SU-DHL-6 (cell line): ENCODE results near the gene GALNT9.
"Not testable (repeated sequence)": the region's sequence is repeated elsewhere in the genome, so short reads cannot be mapped to it uniquely, and the experiment has no call there.

ENCODE experiments used
- H2AFZ ChIP-seq: fragments of 200-600 bp; sonication (generic); 2 replicates; pipeline ENCODE4 v1.6.1; 2014; ENCODE audit warnings: low read depth, mild to moderate bottlenecking, moderate library complexity, mixed read lengths, antibody characterized with exemption, low read length; ENCODE audit not compliant: severe bottlenecking
- H3F3A ChIP-seq: fragments of 200-600 bp; shearing (Covaris generic); 2 replicates; pipeline ENCODE4 v1.6.0; 2016; ENCODE audit warnings: antibody characterized with exemption, mild to moderate bottlenecking; ENCODE audit not compliant: insufficient read depth
- H3K27ac ChIP-seq: fragments of 200-600 bp; sonication (generic); 2 replicates; pipeline ENCODE4 v1.5.1; 2016; ENCODE audit warnings: low read depth, mild to moderate bottlenecking, low read length, moderate library complexity, mixed read lengths
- H3K27me3 ChIP-seq: fragments of 200-600 bp; sonication (generic), shearing (Covaris generic); 2 replicates; pipeline ENCODE4 v1.6.0; 2014; ENCODE audit warnings: mild to moderate bottlenecking, low read length
- H3K36me3 ChIP-seq: fragments of 200-600 bp; sonication (generic); 2 replicates; pipeline ENCODE4 v1.6.1; 2014; ENCODE audit warnings: mild to moderate bottlenecking, low read length, mixed read lengths
- H3K4me2 ChIP-seq: fragments of 300-600, 200-600 bp; shearing (Covaris generic), sonication (generic); 2 replicates; pipeline ENCODE4 v1.6.0; 2014; ENCODE audit warnings: low read length, low read depth, mild to moderate bottlenecking; ENCODE audit not compliant: poor library complexity, severe bottlenecking
- H3K4me3 ChIP-seq: fragments of 200-600 bp; sonication (generic); 2 replicates; pipeline ENCODE4 v1.5.1; 2014; ENCODE audit warnings: antibody characterized with exemption, low read length, mild to moderate bottlenecking, mixed read lengths; ENCODE audit not compliant: insufficient read depth, poor library complexity, severe bottlenecking
- H3K79me2 ChIP-seq: fragments of 200-600 bp; sonication (generic); 2 replicates; pipeline ENCODE4 v1.6.1; 2014; ENCODE audit warnings: mild to moderate bottlenecking, low read length, moderate library complexity; ENCODE audit not compliant: insufficient read depth
- H3K9ac ChIP-seq: fragments of 200-600 bp; sonication (generic); 2 replicates; pipeline ENCODE4 v1.7.0; 2014; ENCODE audit warnings: mild to moderate bottlenecking, low read length
- H3K9me2 ChIP-seq: fragments of 200-600 bp; sonication (generic); replicated peaks from 2 replicates; pipeline ENCODE4 v1.6.1; 2014; ENCODE audit warnings: low read length; ENCODE audit not compliant: insufficient read depth
- H3K9me3 ChIP-seq: fragments of 200-600 bp; sonication (generic); 2 replicates; pipeline ENCODE4 v1.6.1; 2014; ENCODE audit warnings: low read length, mixed read lengths; ENCODE audit not compliant: insufficient read depth
- H4K20me1 ChIP-seq: fragments of 200-600 bp; sonication (generic); 2 replicates; pipeline ENCODE4 v1.6.1; 2014; ENCODE audit warnings: low read depth, mild to moderate bottlenecking, antibody characterized with exemption, low read length, moderate library complexity, mixed read lengths
- EZH2phosphoT487 ChIP-seq: fragments of 200-600 bp; sonication (generic), shearing (Covaris generic); conservative IDR thresholded peaks from 2 replicates; pipeline ENCODE4 v1.6.1; 2018; ENCODE audit warnings: mild to moderate bottlenecking, antibody characterized with exemption, low read length, moderate library complexity, mixed read lengths
- TF ChIP-seq, protein P1 (sequence below): fragments of 200-600 bp; sonication (generic); IDR thresholded peaks from one replicate; pipeline ENCODE4 v1.5.1; 2017; ENCODE audit warnings: antibody characterized with exemption, mild to moderate bottlenecking, low read length, moderate library complexity; ENCODE audit not compliant: insufficient read depth, poor library complexity, severe bottlenecking

Gene GALNT9

DNA sequence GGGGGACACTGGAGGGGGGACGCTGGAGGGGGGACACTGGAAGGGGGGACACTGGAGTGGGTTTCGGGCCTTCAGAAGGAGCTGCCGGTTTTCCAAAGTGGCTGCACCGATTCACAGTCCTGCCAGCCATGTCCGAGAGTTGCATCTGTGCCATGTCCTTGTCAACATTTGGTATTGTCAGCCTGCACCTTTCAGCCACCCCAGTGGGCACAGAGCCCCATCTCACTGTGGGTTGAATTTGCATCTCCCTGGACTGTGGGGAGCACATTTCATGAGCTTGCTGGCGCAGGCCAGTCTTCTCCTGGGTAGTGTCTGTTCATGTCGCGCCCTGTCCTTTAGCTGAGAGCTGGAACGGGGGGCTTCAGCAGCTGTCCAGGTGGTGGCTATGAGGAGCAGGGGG lies 72.7 kb downstream of the GALNT9 start:
- Histone ChIP-seq H3K4me2 (no peak overlapping the region), H2AFZ (no peak overlapping the region), H3K4me3 (no peak overlapping the region), H4K20me1 (no peaks in the 10 kb centered on the region), H3K9me2 (no peaks in the 10 kb centered on the region), H3K9me3 (no peaks in the 10 kb centered on the region), H3K9ac (no peak overlapping the region), H3F3A (no peaks in the 10 kb centered on the region), H3K36me3 (no peaks in the 10 kb centered on the region), H3K27ac (no peak overlapping the region), H3K79me2 (no peaks in the 10 kb centered on the region), H3K27me3 (no peaks in the 10 kb centered on the region)
- TF ChIP-seq, protein P1, sequence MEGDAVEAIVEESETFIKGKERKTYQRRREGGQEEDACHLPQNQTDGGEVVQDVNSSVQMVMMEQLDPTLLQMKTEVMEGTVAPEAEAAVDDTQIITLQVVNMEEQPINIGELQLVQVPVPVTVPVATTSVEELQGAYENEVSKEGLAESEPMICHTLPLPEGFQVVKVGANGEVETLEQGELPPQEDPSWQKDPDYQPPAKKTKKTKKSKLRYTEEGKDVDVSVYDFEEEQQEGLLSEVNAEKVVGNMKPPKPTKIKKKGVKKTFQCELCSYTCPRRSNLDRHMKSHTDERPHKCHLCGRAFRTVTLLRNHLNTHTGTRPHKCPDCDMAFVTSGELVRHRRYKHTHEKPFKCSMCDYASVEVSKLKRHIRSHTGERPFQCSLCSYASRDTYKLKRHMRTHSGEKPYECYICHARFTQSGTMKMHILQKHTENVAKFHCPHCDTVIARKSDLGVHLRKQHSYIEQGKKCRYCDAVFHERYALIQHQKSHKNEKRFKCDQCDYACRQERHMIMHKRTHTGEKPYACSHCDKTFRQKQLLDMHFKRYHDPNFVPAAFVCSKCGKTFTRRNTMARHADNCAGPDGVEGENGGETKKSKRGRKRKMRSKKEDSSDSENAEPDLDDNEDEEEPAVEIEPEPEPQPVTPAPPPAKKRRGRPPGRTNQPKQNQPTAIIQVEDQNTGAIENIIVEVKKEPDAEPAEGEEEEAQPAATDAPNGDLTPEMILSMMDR: no peak
- TF ChIP-seq EZH2phosphoT487: no peak

DNA sequence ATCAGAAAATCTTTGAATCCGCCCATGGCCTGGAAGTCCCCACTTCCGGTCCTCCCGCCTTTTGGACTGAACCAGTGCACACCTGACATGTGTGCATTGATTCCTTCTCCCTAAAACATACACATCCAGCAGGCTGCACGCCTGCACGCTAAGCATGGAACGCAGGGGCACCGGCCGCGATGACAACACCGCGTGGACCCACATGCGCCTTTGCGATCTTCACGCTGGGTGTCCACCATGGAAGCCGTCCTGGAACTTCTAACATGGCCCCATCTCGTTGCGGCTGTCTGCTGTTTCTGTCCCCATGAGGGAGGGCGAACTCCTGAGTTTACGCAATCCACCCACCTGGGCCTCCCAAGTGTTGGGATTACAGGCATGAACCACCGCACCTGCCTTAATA lies 73.7 kb downstream of the GALNT9 start:
- Histone ChIP-seq H3K4me2 (no peak overlapping the region), H3K27ac (no peak overlapping the region), H4K20me1 (no peaks in the 10 kb centered on the region), H3K27me3 (no peaks in the 10 kb centered on the region), H3F3A (no peaks in the 10 kb centered on the region), H3K79me2 (no peaks in the 10 kb centered on the region), H3K9me2 (no peaks in the 10 kb centered on the region), H3K9ac (no peak overlapping the region), H2AFZ (no peak overlapping the region), H3K36me3 (no peaks in the 10 kb centered on the region), H3K9me3 (no peaks in the 10 kb centered on the region), H3K4me3 (no peak overlapping the region)
- no peak for TF ChIP-seq EZH2phosphoT487
- TF ChIP-seq, protein P1: no peak

DNA sequence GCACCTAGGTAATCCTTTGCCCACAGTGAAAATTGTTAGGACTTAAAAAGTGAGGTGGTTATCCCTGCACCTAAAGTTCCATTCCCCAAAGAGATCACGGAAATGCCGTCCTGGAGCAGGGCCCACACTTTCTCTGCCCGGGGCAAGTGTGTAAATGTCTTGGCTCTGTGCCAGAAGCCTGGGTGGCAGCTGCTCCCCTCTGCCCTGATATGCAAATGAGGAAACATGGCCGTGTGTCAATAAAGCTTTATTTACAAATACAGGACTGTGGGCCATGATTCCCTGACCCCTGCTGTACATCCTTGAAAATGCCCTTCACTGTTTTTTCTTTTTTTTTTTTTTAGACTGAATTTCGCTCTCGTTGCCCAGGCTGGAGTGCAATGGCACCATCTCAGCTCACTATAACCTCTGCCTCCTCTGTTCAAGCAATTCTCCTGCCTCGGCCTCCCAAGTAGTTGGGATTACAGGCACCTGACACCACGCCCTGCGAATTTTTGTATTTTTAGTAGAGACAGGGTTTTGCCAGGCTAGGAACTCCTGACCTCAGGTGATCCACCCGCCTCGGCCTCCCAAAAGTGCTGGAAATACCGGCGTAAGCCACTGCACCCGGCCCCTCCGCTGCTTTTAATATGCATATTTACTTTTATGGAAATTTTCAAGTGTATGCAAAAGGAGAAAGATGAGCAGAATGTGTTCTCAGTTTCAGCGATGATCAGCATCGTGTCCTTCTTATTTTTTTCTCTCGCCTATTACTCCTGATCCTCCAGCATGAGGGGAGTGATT lies 75.5 kb downstream of the GALNT9 start:
- no peak for TF ChIP-seq EZH2phosphoT487
- TF ChIP-seq, protein P1: no peak
- Histone ChIP-seq H3K9ac (no peak overlapping the region), H3K27me3 (no peaks in the 10 kb centered on the region), H4K20me1 (no peaks in the 10 kb centered on the region), H2AFZ (no peak overlapping the region), H3F3A (no peaks in the 10 kb centered on the region), H3K9me2 (no peaks in the 10 kb centered on the region), H3K79me2 (no peaks in the 10 kb centered on the region), H3K4me2 (no peak overlapping the region), H3K27ac (no peak overlapping the region), H3K36me3 (no peaks in the 10 kb centered on the region), H3K4me3 (no peak overlapping the region), H3K9me3 (no peaks in the 10 kb centered on the region)

DNA sequence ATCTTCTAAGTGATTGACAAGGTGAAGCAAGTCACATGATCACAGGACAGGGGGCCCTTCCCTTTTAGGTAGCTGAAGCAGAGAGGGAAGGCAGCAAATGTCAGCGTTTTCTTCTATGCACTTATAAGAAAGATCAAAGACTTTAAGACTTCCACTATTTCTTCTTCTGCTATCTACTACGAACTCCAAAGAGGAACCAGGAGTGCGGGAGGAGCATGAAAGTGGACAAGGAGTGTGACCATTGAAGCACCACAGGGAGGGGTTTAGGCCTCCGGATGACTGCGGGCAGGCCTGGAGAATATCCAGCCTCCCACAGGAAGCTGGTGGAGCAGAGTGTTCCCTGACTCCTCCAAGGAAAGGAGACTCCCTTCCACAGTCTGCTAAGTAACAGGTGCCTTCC lies 76.4 kb downstream of the GALNT9 start:
- H3K79me2 ChIP-seq, H3K36me3 ChIP-seq, H3K9ac ChIP-seq, H3K9me3 ChIP-seq, H3F3A ChIP-seq, H3K9me2 ChIP-seq, H2AFZ ChIP-seq, H3K4me2 ChIP-seq, H4K20me1 ChIP-seq, H3K27ac ChIP-seq, H3K27me3 ChIP-seq, H3K4me3 ChIP-seq: not testable (repeated sequence)
